Osteocyte (in vitro differentiated cells): ENCODE results near the gene ZNF419. TPM values are rescaled to one million over a fixed set of nuclear protein-coding genes. Genes with fewer than 3 reads are reported as not detected.
A peak's percentile ranks its signal among the peaks of the same experiment; 100 is the strongest.
"Not testable (repeated sequence)": the region's sequence is repeated elsewhere in the genome, so short reads cannot be mapped to it uniquely, and the experiment has no call there.

ENCODE experiments used
- DNase-seq: peaks from one replicate; pipeline ENCODE4 v3.0.0; 2021; ENCODE audit warnings: mixed read lengths; ENCODE audit not compliant: unreplicated experiment; ENCODE audit errors: extremely low spot score
- H3K27ac Mint-ChIP-seq: one replicate; pipeline ENCODE4 v1.8.0; 2021; ENCODE audit warnings: mild to moderate bottlenecking, mixed read lengths; ENCODE audit not compliant: unreplicated experiment
- H3K27me3 Mint-ChIP-seq: one replicate; pipeline ENCODE4 v1.8.0; 2021; ENCODE audit warnings: mixed read lengths; ENCODE audit not compliant: unreplicated experiment
- H3K36me3 Mint-ChIP-seq: one replicate; pipeline ENCODE4 v1.8.0; 2021; ENCODE audit warnings: mixed read lengths; ENCODE audit not compliant: unreplicated experiment
- H3K4me1 Mint-ChIP-seq: one replicate; pipeline ENCODE4 v1.8.0; 2021; ENCODE audit warnings: mixed read lengths; ENCODE audit not compliant: unreplicated experiment
- H3K4me3 Mint-ChIP-seq: one replicate; pipeline ENCODE4 v1.8.0; 2021; ENCODE audit warnings: mild to moderate bottlenecking, moderate library complexity, mixed read lengths; ENCODE audit not compliant: unreplicated experiment
- H3K9me3 Mint-ChIP-seq: one replicate; pipeline ENCODE4 v1.8.0; 2021; ENCODE audit warnings: mixed read lengths; ENCODE audit not compliant: unreplicated experiment
- CTCF ChIP-seq: fragments of 200-600 bp; sonication (generic); IDR thresholded peaks from 2 replicates; pipeline ENCODE4 v1.5.0; 2021; ENCODE audit warnings: antibody characterized with exemption, mild to moderate bottlenecking, moderate library complexity
- total RNA-seq: library from RNA; stranded (reverse); gene quantifications from 2 replicates; pipeline ENCODE4 v1.2.1, GENCODE V29; 2021

Gene ZNF419
- total RNA-seq, 1 donor from 2014 or later, result 11.8 TPM

GRCh38 chr19:57452307-57452706 lies 35.2 kb upstream of the ZNF419 start:
- no peaks in the 10 kb centered on the region for H3K27me3 Mint-ChIP-seq
- H3K36me3 Mint-ChIP-seq, result peaks cover 31% of the 10 kb centered on the region

GRCh38 chr19:57465680-57466381 lies 21.7 kb upstream of the ZNF419 start:
- Mint-ChIP-seq H3K4me1 (no peaks in the 10 kb centered on the region), H3K27ac (no peak overlapping the region), H3K4me3 (no peak overlapping the region), H3K27me3 (no peaks in the 10 kb centered on the region), H3K36me3 (peaks cover 48% of the 10 kb centered on the region), H3K9me3 (peaks cover 64% of the 10 kb centered on the region)
- no peak for TF ChIP-seq CTCF
- no peak for DNase-seq

More at GRCh38 chr19:57452307-57452706, 35.2 kb upstream of the ZNF419 start:
- Mint-ChIP-seq H3K27ac (no peak overlapping the region), H3K4me1 (no peaks in the 10 kb centered on the region), H3K9me3 (peaks cover 45% of the 10 kb centered on the region), H3K4me3 (no peak overlapping the region)
- TF ChIP-seq CTCF, result no peak
- DNase-seq, result no peak

GRCh38 chr19:57466489-57466888 lies 21.1 kb upstream of the ZNF419 start:
- Mint-ChIP-seq H3K9me3 (peaks cover 64% of the 10 kb centered on the region), H3K4me3 (no peak overlapping the region), H3K36me3 (peaks cover 54% of the 10 kb centered on the region), H3K4me1 (no peaks in the 10 kb centered on the region), H3K27me3 (no peaks in the 10 kb centered on the region), H3K27ac (no peak overlapping the region)
- DNase-seq, result no peak
- TF ChIP-seq CTCF, result no peak

GRCh38 chr19:57473646-57474045 lies 13.9 kb upstream of the ZNF419 start:
- Mint-ChIP-seq H3K4me3 (no peak overlapping the region), H3K27ac (no peak overlapping the region), H3K4me1 (peaks cover 14% of the 10 kb centered on the region), H3K27me3 (no peaks in the 10 kb centered on the region), H3K9me3 (peaks cover 69% of the 10 kb centered on the region), H3K36me3 (peaks cover 84% of the 10 kb centered on the region)
- DNase-seq, result no peak
- no peak for TF ChIP-seq CTCF

- peak within 1 kb of the TSS; percentile 87 for H3K4me3 Mint-ChIP-seq
- peak; percentile 91 for DNase-seq
- TF ChIP-seq CTCF, result peak; percentile 37
- H3K4me1 Mint-ChIP-seq, result peaks cover 14% of the 10 kb centered on the region
- H3K9me3 Mint-ChIP-seq, result peaks cover 52% of the 10 kb centered on the region
- H3K27me3 Mint-ChIP-seq, result no peaks in the 10 kb centered on the region
- H3K27ac Mint-ChIP-seq, result peak within 1 kb of the TSS; percentile 88
- peaks cover 50% of the 10 kb centered on the region for H3K36me3 Mint-ChIP-seq
Observed at GRCh38 chr19:57477191-57478008, 10.2 kb upstream of the ZNF419 start, which contains the start of gene ZNF772. ZNF772 (minus strand) TSS chr19:57477566; CDS start chr19:57477309, 257 bp downstream.

GRCh38 chr19:57488299-57488644 lies 722 bp downstream of the ZNF419 start:
- H3K9me3 Mint-ChIP-seq, result peaks cover 42% of the 10 kb centered on the region
- DNase-seq, H3K27me3 Mint-ChIP-seq: not testable (repeated sequence)
- peaks cover 12% of the 10 kb centered on the region for H3K4me1 Mint-ChIP-seq
- H3K36me3 Mint-ChIP-seq, result peaks cover 46% of the 10 kb centered on the region
- H3K27ac Mint-ChIP-seq, result peak overlapping the region; percentile 76
- peak overlapping the region; percentile 83 for H3K4me3 Mint-ChIP-seq

GRCh38 chr19:57499332-57499679 lies 11.8 kb downstream of the ZNF419 start:
- Mint-ChIP-seq H3K36me3 (peaks cover 44% of the 10 kb centered on the region), H3K27ac (peak overlapping the region; percentile 18), H3K9me3 (peaks cover 47% of the 10 kb centered on the region), H3K4me1 (peaks cover 14% of the 10 kb centered on the region), H3K4me3 (peak overlapping the region; percentile 69)
- not testable (repeated sequence) for DNase-seq, H3K27me3 Mint-ChIP-seq
